ENCODE data around the gene PDSS2.

DNA sequence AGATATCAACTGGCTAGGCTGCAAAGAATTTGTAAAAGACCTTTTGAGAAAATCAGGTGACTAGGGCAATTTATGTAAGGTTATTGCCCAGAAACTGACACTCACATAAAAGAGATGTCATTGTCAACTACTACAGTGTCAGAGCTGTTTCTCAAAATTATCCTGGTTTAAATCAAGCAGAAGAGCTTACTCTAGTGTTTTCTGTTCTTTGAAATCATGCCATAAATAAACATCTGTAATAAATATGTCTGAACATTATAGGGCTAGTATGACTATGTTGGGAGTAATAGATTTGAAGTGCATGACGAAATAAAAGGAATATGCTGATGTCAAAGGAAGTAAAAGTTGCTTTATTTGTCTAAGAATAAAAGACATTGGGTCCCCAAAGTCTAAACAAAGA, 11.0 kb upstream of the PDSS2 start:
- TF ChIP-seq, protein P1, sequence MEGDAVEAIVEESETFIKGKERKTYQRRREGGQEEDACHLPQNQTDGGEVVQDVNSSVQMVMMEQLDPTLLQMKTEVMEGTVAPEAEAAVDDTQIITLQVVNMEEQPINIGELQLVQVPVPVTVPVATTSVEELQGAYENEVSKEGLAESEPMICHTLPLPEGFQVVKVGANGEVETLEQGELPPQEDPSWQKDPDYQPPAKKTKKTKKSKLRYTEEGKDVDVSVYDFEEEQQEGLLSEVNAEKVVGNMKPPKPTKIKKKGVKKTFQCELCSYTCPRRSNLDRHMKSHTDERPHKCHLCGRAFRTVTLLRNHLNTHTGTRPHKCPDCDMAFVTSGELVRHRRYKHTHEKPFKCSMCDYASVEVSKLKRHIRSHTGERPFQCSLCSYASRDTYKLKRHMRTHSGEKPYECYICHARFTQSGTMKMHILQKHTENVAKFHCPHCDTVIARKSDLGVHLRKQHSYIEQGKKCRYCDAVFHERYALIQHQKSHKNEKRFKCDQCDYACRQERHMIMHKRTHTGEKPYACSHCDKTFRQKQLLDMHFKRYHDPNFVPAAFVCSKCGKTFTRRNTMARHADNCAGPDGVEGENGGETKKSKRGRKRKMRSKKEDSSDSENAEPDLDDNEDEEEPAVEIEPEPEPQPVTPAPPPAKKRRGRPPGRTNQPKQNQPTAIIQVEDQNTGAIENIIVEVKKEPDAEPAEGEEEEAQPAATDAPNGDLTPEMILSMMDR (IDR thresholded peaks at IDR 0.05 in 8 of 11, conservative IDR thresholded peaks at IDR 0.05 in 3 of 11), result no peak
- no peak for TF ChIP-seq POLR2AphosphoS5 (IDR thresholded peaks at IDR 0.05)
- TF ChIP-seq POLR2A (IDR thresholded peaks at IDR 0.05), result no peak
